ENCODE measurements around the gene CYP2A6. TPM values are rescaled to one million over a fixed set of nuclear protein-coding genes. Genes with fewer than 3 reads are reported as not detected.

CYP2A6 gene
- total and polyA plus RNA-seq, 3 experiments from 2014 or later = not detected

DNA sequence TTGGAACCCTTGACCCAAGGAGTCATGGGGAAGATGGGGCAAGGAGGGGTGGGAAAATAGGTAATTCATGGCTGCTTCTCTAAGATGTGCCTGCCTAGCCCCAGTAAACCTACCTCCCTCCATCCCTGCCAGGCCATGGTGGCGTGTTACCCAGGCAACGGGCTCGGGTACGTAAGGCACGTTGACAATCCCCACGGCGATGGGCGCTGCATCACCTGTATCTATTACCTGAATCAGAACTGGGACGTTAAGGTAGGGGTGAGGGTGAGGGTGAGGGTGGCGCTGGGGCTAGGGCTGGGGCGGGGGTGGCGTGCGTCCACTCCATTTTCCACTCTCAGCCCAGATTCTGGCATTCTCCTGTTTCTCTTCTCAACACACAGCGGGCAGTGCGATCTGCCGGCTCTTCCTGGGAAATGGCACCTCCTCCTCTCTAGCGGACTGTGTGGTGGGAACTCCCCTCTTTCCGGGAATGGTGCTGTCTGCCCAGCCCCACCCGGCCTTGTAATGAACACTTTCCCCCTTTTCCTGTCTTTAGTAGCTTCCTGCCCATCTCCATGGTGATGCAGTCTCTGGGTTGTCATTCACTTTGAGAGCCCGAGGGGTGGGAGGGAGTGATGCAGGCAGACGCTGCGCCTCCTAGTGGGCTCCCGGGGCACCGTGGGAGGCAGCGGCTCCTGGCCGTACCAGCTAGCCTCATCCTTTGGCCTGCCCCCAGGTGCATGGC is 43.7 kb downstream of the CYP2A6 start:
- DNase-seq = peak; percentile 76 to 86 (median 83)
- Histone ChIP-seq H3K4me3 (ENCODE audit: low read length) (peak overlapping the region; percentile 46), H3K9me3 (ENCODE audit: low read length) (no peaks in the 10 kb centered on the region), H3K27me3 (ENCODE audit: insufficient read depth, low read length, poor library complexity, severe bottlenecking) (no peaks in the 10 kb centered on the region), H3K27ac (ENCODE audit: low read depth, low read length) (peak overlapping the region; percentile 79), H3K4me1 (ENCODE audit: insufficient read depth, low read length) (peaks cover 82% of the 10 kb centered on the region), H3K36me3 (ENCODE audit: insufficient read depth, low read length) (peaks cover 20% of the 10 kb centered on the region)
- Mint-ChIP-seq H3K4me1 (peaks cover 76 to 86% (median 85%) of the 10 kb centered on the region in 3 donors), H3K4me3 (peak overlapping the region; percentile 45 to 91 (median 82)), H3K36me3 (peaks cover 7 to 66% (median 7%) of the 10 kb centered on the region in 3 donors), H3K27ac (peak overlapping the region; percentile 93 to 100 (median 98)), H3K9me3 (no peaks in the 10 kb centered on the region), H3K27me3 (no peaks in the 10 kb centered on the region)
- POLR2A ChIA-PET = interaction anchor here (0.6 to 3.7 kb wide), 8 partner anchors 8 to 456 kb away, joined by 4 to 34 read pairs (median 6); partner anchors contain the start of genes ACTMAP, COQ8B, EGLN2 and ITPKC
- CTCF ChIA-PET = interaction anchor here (0.8 to 4.6 kb wide), 18 partner anchors 9 to 190 kb away, joined by 3 to 38 read pairs (median 4); partner anchors contain the start of genes ACTMAP, COQ8B, EGLN2 and RAB4B

DNA sequence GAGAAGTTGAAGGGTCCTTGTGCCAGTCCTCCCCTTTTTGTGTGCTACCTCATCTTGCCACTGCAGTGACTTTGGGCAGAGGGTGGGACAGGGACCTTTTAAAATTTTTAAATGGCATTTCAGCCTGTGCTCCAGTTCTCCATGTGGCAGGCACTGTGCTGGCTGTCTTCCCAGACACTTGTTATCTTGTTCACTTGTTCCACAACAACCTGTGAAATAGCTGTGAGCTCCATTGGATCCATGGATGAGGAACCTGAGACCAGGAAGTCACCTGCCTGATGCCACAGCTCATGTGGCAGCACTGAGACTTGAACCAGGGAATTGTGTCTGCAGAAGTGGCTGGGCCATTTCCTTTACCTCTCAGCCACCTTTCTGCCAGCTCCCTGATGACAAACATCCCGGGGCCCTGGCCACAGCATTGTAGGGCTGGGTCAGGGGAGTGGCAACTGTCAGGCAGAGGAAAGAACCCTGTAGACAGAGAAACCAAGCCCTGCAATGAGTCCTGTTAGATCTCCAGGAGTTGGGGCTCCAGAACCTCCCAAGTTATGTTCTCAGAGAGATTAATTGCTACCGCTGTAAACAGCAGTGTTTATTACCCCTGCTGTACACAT is 44.9 kb downstream of the CYP2A6 start:
- Histone ChIP-seq H3K27ac (ENCODE audit: low read depth, low read length) (peak overlapping the region; percentile 79), H3K4me1 (ENCODE audit: insufficient read depth, low read length) (peaks cover 93% of the 10 kb centered on the region), H3K9me3 (ENCODE audit: low read length) (no peaks in the 10 kb centered on the region), H3K27me3 (ENCODE audit: insufficient read depth, low read length, poor library complexity, severe bottlenecking) (no peaks in the 10 kb centered on the region), H3K36me3 (ENCODE audit: insufficient read depth, low read length) (peaks cover 20% of the 10 kb centered on the region), H3K4me3 (ENCODE audit: low read length) (peak overlapping the region; percentile 46)
- DNase-seq = peak in 3 of 5 donors; percentile 31 to 65 (median 48)
- Mint-ChIP-seq H3K27me3 (no peaks in the 10 kb centered on the region), H3K4me1 (peaks cover 70 to 89% (median 80%) of the 10 kb centered on the region in 3 donors), H3K4me3 (peak overlapping the region; percentile 36 to 96 (median 76)), H3K9me3 (no peaks in the 10 kb centered on the region), H3K27ac (peak overlapping the region; percentile 93 to 100 (median 98)), H3K36me3 (peaks cover 5 to 74% (median 7%) of the 10 kb centered on the region in 3 donors)
- POLR2A ChIA-PET = interaction anchor here (1.1 to 3.7 kb wide), 5 partner anchors 14 to 142 kb away, joined by 3 to 34 read pairs (median 8); partner anchors contain the start of genes ACTMAP, COQ8B, ITPKC and RAB4B
- CTCF ChIA-PET = interaction anchor here (0.6 to 4.6 kb wide), 12 partner anchors 12 to 171 kb away, joined by 3 to 38 read pairs (median 4); partner anchors contain the start of genes ACTMAP, COQ8B, ITPKC and RAB4B

GRCh38 chr19:40804783-40805242 is 45.4 kb downstream of the CYP2A6 start:
- CTCF ChIA-PET = interaction anchor here (0.6 to 4.6 kb wide), 8 partner anchors 11 to 171 kb away, joined by 3 to 38 read pairs (median 4); partner anchors contain the start of genes COQ8B, ITPKC and RAB4B
- H3K36me3 Mint-ChIP-seq = peaks cover 5 to 76% (median 7%) of the 10 kb centered on the region in 3 donors
- Histone ChIP-seq H3K27me3 (ENCODE audit: insufficient read depth, low read length, poor library complexity, severe bottlenecking) (no peaks in the 10 kb centered on the region), H3K4me1 (ENCODE audit: insufficient read depth, low read length) (peaks cover 93% of the 10 kb centered on the region), H3K27ac (ENCODE audit: low read depth, low read length) (peak overlapping the region; percentile 79), H3K9me3 (ENCODE audit: low read length) (no peaks in the 10 kb centered on the region), H3K36me3 (ENCODE audit: insufficient read depth, low read length) (peaks cover 20% of the 10 kb centered on the region), H3K4me3 (ENCODE audit: low read length) (peak overlapping the region; percentile 46)
- no peaks in the 10 kb centered on the region for H3K27me3 Mint-ChIP-seq
- peak in 1 of 5 donors; percentile 31 for DNase-seq
- peak overlapping the region; percentile 36 to 96 (median 76) for H3K4me3 Mint-ChIP-seq
- H3K27ac Mint-ChIP-seq = peak overlapping the region; percentile 93 to 100 (median 98)
- H3K9me3 Mint-ChIP-seq = no peaks in the 10 kb centered on the region
- peaks cover 72 to 89% (median 79%) of the 10 kb centered on the region in 3 donors for H3K4me1 Mint-ChIP-seq
- POLR2A ChIA-PET = interaction anchor here (1.1 to 3.7 kb wide), 4 partner anchors 14 to 142 kb away, joined by 3 to 34 read pairs (median 10); partner anchors contain the start of genes ACTMAP, RAB4B and SNRPA

DNA sequence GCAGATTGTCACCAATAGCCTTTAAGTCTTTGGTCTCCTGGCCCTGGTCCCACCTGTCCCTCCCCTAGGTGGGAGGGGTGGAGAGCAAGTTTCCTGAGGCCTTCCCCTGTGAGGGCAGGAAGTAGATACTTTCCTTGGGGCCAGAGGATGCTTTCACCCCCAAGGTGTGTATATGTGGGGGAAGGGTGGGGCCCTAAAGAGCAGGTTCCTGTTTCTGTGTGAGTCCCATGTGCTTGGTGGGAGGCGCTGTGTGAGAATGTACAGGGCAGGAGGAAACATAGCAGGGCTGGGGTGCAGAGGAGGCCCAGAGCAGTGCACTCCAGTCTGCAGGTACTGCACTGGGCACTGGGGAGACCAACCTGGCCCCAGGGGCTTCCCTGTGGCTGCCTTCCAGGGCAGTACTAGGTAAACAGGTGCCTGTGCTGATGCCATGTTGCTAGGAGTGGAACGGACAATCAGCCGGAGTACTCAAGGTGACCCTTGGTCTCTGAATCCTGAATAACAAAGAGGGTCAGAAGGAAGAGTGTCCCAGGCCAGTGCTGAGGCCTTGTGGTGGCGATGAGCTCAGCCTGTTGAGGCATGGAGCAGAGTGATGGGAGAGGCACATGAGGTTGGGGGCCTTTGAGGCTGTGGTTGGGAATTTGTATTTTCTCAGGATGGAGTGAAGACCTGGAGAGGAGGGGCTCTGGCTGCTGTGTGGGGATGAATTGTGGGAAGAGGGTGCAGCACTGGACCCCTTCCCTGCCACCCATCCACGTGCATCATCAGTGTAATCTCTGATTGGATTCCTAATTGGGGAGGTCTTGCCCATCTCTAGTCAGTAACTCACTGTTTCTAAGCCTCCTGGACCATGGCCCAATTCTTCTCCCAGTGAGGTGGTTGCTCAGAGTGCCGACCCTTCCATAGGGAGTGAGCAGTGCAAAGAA is 46.1 kb downstream of the CYP2A6 start:
- CTCF ChIA-PET = interaction anchor here (0.8 to 4.6 kb wide), 4 partner anchors 10 to 170 kb away, joined by 3 to 38 read pairs (median 18); partner anchors contain the start of gene RAB4B
- Histone ChIP-seq H3K27ac (ENCODE audit: low read depth, low read length) (peak overlapping the region; percentile 77), H3K4me3 (ENCODE audit: low read length) (peak overlapping the region; percentile 46), H3K36me3 (ENCODE audit: insufficient read depth, low read length) (peaks cover 20% of the 10 kb centered on the region), H3K27me3 (ENCODE audit: insufficient read depth, low read length, poor library complexity, severe bottlenecking) (no peaks in the 10 kb centered on the region), H3K9me3 (ENCODE audit: low read length) (no peaks in the 10 kb centered on the region), H3K4me1 (ENCODE audit: insufficient read depth, low read length) (peaks cover 90% of the 10 kb centered on the region)
- H3K36me3 Mint-ChIP-seq = peaks cover 5 to 70% (median 7%) of the 10 kb centered on the region in 3 donors
- peaks cover 72 to 87% (median 78%) of the 10 kb centered on the region in 3 donors for H3K4me1 Mint-ChIP-seq
- peak; percentile 44 to 86 (median 82) for DNase-seq
- POLR2A ChIA-PET = interaction anchor here (1.2 to 3.7 kb wide), 4 partner anchors 26 to 141 kb away, joined by 3 to 34 read pairs (median 8); partner anchors contain the start of genes ACTMAP, RAB4B and SNRPA
- H3K27me3 Mint-ChIP-seq = no peaks in the 10 kb centered on the region
- no peaks in the 10 kb centered on the region for H3K9me3 Mint-ChIP-seq
- H3K27ac Mint-ChIP-seq = peak overlapping the region; percentile 91 to 100 (median 98)
- peak overlapping the region; percentile 68 to 96 (median 76) for H3K4me3 Mint-ChIP-seq

GRCh38 chr19:40803170-40803856 is 46.9 kb downstream of the CYP2A6 start:
- no peak for DNase-seq
- H3K4me1 Mint-ChIP-seq = peaks cover 75 to 89% (median 81%) of the 10 kb centered on the region in 3 donors
- no peaks in the 10 kb centered on the region for H3K27me3 ChIP-seq (ENCODE audit: insufficient read depth, low read length, poor library complexity, severe bottlenecking)
- H3K27me3 Mint-ChIP-seq = no peaks in the 10 kb centered on the region
- ChIA-PET CTCF (interaction anchor here (1.0 to 2.3 kb wide), 2 partner anchors 25 to 140 kb away, joined by 4 to 9 read pairs; partner anchors contain the start of gene RAB4B), POLR2A (interaction anchor here (0.6 to 2.2 kb wide), 4 partner anchors 25 to 461 kb away, joined by 3 to 9 read pairs (median 6); partner anchors contain the start of genes ACTMAP, HNRNPUL1, RAB4B and SNRPA)
- H3K27ac Mint-ChIP-seq = peak overlapping the region; percentile 91 to 100 (median 98)
- H3K4me3 Mint-ChIP-seq = peak overlapping the region; percentile 68 to 98 (median 76)
- peaks cover 85% of the 10 kb centered on the region for H3K4me1 ChIP-seq (ENCODE audit: insufficient read depth, low read length)
- peaks cover 5 to 68% (median 6%) of the 10 kb centered on the region in 3 donors for H3K36me3 Mint-ChIP-seq
- peaks cover 16% of the 10 kb centered on the region for H3K36me3 ChIP-seq (ENCODE audit: insufficient read depth, low read length)
- peak overlapping the region; percentile 77 for H3K27ac ChIP-seq (ENCODE audit: low read depth, low read length)
- peak overlapping the region; percentile 59 for H3K4me3 ChIP-seq (ENCODE audit: low read length)
- no peaks in the 10 kb centered on the region for H3K9me3 Mint-ChIP-seq
- H3K9me3 ChIP-seq (ENCODE audit: low read length) = no peaks in the 10 kb centered on the region

DNA sequence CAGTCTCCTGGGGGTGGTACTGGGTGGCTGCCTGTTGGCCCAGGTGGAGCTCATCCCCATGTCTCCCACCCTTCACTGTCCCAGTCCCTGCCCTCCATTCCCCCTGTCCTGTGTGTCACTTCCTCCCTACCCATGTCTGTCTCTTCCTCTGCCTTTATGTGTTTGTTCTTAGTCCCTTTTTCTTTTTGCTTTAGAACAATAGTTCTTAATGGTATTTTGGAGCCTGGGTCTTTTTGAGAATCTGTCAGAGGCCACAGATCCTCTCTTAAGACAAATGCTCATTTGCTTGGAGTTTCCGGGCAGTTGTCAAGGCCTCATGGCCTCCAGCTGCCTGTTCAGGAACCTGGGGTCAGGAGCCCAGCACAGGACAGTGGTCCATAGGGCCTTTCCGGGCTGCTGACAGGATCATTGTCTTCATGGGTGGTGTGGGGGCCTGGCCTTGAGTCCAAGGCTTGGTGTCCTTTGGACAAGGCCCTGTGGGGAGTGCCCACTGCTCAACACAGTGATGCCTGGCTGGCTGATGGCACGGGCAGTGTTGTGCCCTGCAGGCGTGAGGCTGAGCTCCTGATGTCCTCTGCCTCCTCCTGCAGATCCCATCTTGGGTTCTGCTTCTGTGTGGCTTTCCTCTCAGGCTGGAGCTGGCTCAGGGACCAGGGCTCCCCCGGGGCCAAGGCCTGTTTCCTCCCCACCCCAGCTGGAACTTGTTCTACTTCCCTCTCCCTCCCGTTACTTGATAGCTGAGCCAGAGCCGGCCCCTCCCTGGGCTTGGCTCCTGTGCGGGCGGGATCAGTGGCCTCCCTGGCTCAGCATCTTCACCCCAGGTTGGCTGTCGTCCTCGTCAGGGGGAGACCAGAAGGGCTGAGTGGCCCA is 47.7 kb downstream of the CYP2A6 start:
- peak overlapping the region; percentile 87 to 100 (median 98) for H3K27ac Mint-ChIP-seq
- no peaks in the 10 kb centered on the region for H3K9me3 Mint-ChIP-seq
- H3K4me3 ChIP-seq (ENCODE audit: low read length) = peak overlapping the region; percentile 59
- peak in 1 of 5 donors; percentile 26 for DNase-seq
- H3K27me3 Mint-ChIP-seq = no peaks in the 10 kb centered on the region
- no peaks in the 10 kb centered on the region for H3K9me3 ChIP-seq (ENCODE audit: low read length)
- peak overlapping the region; percentile 68 to 98 (median 76) for H3K4me3 Mint-ChIP-seq
- POLR2A ChIA-PET = interaction anchor here (1.1 to 2.2 kb wide), 3 partner anchors 25 to 462 kb away, joined by 3 to 9 read pairs (median 7); partner anchors contain the start of genes ACTMAP, HNRNPUL1, RAB4B and SNRPA
- H3K4me1 ChIP-seq (ENCODE audit: insufficient read depth, low read length) = peaks cover 83% of the 10 kb centered on the region
- H3K36me3 ChIP-seq (ENCODE audit: insufficient read depth, low read length) = peaks cover 9% of the 10 kb centered on the region
- H3K27me3 ChIP-seq (ENCODE audit: insufficient read depth, low read length, poor library complexity, severe bottlenecking) = no peaks in the 10 kb centered on the region
- peaks cover 3 to 64% (median 5%) of the 10 kb centered on the region in 3 donors for H3K36me3 Mint-ChIP-seq
- CTCF ChIA-PET = interaction anchor here (1.0 to 2.3 kb wide), 2 partner anchors 25 to 139 kb away, joined by 4 to 9 read pairs; partner anchors contain the start of gene RAB4B
- peak overlapping the region; percentile 77 for H3K27ac ChIP-seq (ENCODE audit: low read depth, low read length)
- H3K4me1 Mint-ChIP-seq = peaks cover 75 to 88% (median 79%) of the 10 kb centered on the region in 3 donors

Measured in CD8-positive, alpha-beta memory T cell (primary cell).